Neural cell (in vitro differentiated cells): ENCODE measurements around the gene GNG13.

Experiments used
- EP300 ChIP-seq: fragments of 450-650 bp; conservative IDR thresholded peaks from 2 replicates; pipeline ENCODE4 v1.6.1; 2014; ENCODE audit warnings: antibody characterized with exemption, mild to moderate bottlenecking, moderate library complexity; ENCODE audit not compliant: poor library complexity, severe bottlenecking
- EZH2 ChIP-seq: fragments of 200-600, 300-800 bp; shearing (Covaris generic), sonication (generic); IDR thresholded peaks from 2 replicates; pipeline ENCODE4 v1.6.1; 2014; ENCODE audit warnings: antibody characterized with exemption, low read length, borderline replicate concordance, mild to moderate bottlenecking; ENCODE audit not compliant: insufficient read depth, poor library complexity, severe bottlenecking
- RAD21 ChIP-seq: fragments of 450-650 bp; conservative IDR thresholded peaks from 2 replicates; pipeline ENCODE4 v1.6.1; 2014; ENCODE audit warnings: antibody characterized with exemption, mild to moderate bottlenecking, moderate library complexity
- TF ChIP-seq, protein P1 (sequence below): fragments of 450-650 bp; IDR thresholded peaks from 2 replicates; pipeline ENCODE4 v1.5.1; 2014; ENCODE audit warnings: antibody characterized with exemption, mild to moderate bottlenecking, moderate library complexity; ENCODE audit not compliant: poor library complexity, severe bottlenecking
- TF ChIP-seq, protein P2 (sequence below): IDR thresholded peaks from 2 replicates; pipeline ENCODE4 v1.6.1; 2012; ENCODE audit warnings: borderline replicate concordance

DNA sequence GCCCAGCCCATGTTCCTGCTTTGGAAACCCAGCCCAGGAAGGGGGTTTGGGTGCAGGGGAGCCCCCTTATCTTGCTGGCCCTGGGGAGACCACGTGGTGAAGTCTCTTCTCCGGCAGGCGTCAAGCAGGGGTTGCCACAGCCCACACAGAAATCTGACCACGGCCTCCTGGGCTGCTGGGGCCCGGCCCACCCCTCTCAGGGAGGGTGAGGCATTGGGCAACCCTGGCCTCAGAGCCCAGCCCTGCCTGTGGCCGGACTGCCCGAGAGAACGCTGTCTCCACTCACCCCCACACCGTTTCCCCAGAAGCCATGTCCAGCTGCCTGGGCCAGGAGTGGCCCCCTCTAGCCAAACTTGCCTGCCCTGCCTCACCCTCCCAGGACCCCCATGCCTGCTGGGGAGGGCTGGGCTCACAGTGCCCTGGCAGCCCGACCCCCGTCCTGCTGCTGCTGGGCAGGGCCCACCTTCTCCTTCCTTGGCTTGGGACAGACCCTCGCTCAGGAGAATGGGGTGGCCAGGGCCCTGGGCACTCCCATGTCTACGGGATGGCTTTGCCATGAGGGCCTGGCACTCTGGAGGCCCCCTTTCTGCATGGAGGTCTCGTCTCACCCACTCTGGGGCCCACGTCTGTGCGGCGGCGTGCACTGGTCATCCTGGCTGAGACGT, 19.1 kb downstream of the GNG13 start:
- TF ChIP-seq EP300 (no peak), RAD21 (no peak), EZH2 (no peak)
- TF ChIP-seq, protein P1, sequence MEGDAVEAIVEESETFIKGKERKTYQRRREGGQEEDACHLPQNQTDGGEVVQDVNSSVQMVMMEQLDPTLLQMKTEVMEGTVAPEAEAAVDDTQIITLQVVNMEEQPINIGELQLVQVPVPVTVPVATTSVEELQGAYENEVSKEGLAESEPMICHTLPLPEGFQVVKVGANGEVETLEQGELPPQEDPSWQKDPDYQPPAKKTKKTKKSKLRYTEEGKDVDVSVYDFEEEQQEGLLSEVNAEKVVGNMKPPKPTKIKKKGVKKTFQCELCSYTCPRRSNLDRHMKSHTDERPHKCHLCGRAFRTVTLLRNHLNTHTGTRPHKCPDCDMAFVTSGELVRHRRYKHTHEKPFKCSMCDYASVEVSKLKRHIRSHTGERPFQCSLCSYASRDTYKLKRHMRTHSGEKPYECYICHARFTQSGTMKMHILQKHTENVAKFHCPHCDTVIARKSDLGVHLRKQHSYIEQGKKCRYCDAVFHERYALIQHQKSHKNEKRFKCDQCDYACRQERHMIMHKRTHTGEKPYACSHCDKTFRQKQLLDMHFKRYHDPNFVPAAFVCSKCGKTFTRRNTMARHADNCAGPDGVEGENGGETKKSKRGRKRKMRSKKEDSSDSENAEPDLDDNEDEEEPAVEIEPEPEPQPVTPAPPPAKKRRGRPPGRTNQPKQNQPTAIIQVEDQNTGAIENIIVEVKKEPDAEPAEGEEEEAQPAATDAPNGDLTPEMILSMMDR = no peak
- TF ChIP-seq, protein P2, sequence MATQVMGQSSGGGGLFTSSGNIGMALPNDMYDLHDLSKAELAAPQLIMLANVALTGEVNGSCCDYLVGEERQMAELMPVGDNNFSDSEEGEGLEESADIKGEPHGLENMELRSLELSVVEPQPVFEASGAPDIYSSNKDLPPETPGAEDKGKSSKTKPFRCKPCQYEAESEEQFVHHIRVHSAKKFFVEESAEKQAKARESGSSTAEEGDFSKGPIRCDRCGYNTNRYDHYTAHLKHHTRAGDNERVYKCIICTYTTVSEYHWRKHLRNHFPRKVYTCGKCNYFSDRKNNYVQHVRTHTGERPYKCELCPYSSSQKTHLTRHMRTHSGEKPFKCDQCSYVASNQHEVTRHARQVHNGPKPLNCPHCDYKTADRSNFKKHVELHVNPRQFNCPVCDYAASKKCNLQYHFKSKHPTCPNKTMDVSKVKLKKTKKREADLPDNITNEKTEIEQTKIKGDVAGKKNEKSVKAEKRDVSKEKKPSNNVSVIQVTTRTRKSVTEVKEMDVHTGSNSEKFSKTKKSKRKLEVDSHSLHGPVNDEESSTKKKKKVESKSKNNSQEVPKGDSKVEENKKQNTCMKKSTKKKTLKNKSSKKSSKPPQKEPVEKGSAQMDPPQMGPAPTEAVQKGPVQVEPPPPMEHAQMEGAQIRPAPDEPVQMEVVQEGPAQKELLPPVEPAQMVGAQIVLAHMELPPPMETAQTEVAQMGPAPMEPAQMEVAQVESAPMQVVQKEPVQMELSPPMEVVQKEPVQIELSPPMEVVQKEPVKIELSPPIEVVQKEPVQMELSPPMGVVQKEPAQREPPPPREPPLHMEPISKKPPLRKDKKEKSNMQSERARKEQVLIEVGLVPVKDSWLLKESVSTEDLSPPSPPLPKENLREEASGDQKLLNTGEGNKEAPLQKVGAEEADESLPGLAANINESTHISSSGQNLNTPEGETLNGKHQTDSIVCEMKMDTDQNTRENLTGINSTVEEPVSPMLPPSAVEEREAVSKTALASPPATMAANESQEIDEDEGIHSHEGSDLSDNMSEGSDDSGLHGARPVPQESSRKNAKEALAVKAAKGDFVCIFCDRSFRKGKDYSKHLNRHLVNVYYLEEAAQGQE = no peak
